Measurements from ENCODE around the gene ADGRV1. TPM values are rescaled to one million over a fixed set of nuclear protein-coding genes. Genes with fewer than 3 reads are reported as not detected.

Gene ADGRV1
- total and polyA plus RNA-seq, 7 experiments from 2014 or later, result 0.32 to 1.1 TPM; not detected in 5

DNA sequence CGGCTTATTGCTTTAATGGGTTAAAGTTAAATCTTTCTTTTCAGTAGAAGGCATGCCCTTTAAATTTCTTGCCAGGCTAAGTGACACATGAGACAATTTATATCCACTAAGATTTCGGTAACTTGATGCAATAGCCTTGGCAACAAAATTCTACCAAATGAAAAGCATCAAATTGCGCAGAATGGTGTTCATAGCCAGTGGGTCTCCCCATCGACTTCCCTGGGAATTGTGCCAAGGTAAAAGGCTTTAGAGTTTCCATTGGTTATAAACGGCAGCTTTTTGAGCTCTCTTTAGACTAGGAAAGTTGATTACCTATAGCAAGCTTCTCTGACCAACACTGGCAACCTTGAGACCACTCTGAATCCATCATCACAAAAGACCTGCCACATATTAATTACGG lies 466.1 kb downstream of the ADGRV1 start:
- ChIA-PET POLR2A (no interaction called here), CTCF (no interaction called here)
- no peaks in the 10 kb centered on the region for H3K4me1 Mint-ChIP-seq
- H3K36me3 Mint-ChIP-seq, result no peaks in the 10 kb centered on the region
- H3K36me3 ChIP-seq (ENCODE audit: control insufficient read depth in 2 of 3, insufficient read depth in 3 of 3, low read length in 3 of 3), result no peaks in the 10 kb centered on the region
- H3K4me3 ChIP-seq (ENCODE audit: low read length), result no peak overlapping the region
- peaks cover 0 to 15% (median 11%) of the 10 kb centered on the region in 5 donors for H3K27me3 Mint-ChIP-seq
- no peaks in the 10 kb centered on the region for H3K27me3 ChIP-seq (ENCODE audit: control insufficient read depth in 2 of 2, insufficient read depth in 2 of 2, low read length in 2 of 2)
- H3K9me3 Mint-ChIP-seq, result no peaks in the 10 kb centered on the region
- no peak overlapping the region for H3K27ac ChIP-seq (ENCODE audit: low read depth, low read length)
- no peak for ATAC-seq
- intact Hi-C loops (cut with micrococcal nuclease), result no loop called here
- no peak overlapping the region for H3K27ac Mint-ChIP-seq
- DNase-seq, result no peak
- no peak overlapping the region for H3K4me3 Mint-ChIP-seq
- no peaks in the 10 kb centered on the region for H3K4me1 ChIP-seq (ENCODE audit: control insufficient read depth in 2 of 2, insufficient read depth in 2 of 2, low read length in 2 of 2)
- no peaks in the 10 kb centered on the region for H3K9me3 ChIP-seq (ENCODE audit: control insufficient read depth in 2 of 3, low read length in 3 of 3)

DNA sequence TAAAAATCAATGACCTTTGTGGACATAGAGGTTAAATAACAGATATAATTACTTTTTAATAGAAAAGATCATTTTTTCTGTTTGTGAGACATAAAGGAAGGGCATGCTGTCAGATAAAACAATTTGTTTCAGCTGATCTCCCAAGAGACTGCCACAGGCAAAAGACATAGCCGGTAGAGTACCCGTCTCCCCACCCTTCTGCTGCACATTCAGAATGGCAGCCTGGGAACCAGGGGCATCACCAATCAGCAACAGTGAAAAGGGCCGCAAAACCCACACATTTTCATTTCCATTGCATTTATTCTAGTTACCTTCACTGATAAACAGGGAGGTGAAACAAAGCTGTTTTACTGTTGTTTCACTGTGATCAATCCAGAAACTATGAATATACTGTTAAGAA lies 466.9 kb downstream of the ADGRV1 start:
- H3K4me3 Mint-ChIP-seq, result no peak overlapping the region
- H3K27me3 Mint-ChIP-seq, result peaks cover 0 to 18% (median 11%) of the 10 kb centered on the region in 5 donors
- Histone ChIP-seq H3K4me1 (ENCODE audit: control insufficient read depth in 2 of 2, insufficient read depth in 2 of 2, low read length in 2 of 2) (no peaks in the 10 kb centered on the region), H3K27ac (ENCODE audit: low read depth, low read length) (no peak overlapping the region), H3K27me3 (ENCODE audit: control insufficient read depth in 2 of 2, insufficient read depth in 2 of 2, low read length in 2 of 2) (no peaks in the 10 kb centered on the region), H3K36me3 (ENCODE audit: control insufficient read depth in 2 of 3, insufficient read depth in 3 of 3, low read length in 3 of 3) (no peaks in the 10 kb centered on the region), H3K4me3 (ENCODE audit: low read length) (no peak overlapping the region), H3K9me3 (ENCODE audit: control insufficient read depth in 2 of 3, low read length in 3 of 3) (no peaks in the 10 kb centered on the region)
- H3K4me1 Mint-ChIP-seq, result no peaks in the 10 kb centered on the region
- ATAC-seq, result no peak
- H3K9me3 Mint-ChIP-seq, result no peaks in the 10 kb centered on the region
- H3K27ac Mint-ChIP-seq, result no peak overlapping the region
- intact Hi-C loops (cut with micrococcal nuclease), result no loop called here
- CTCF ChIA-PET, result no interaction called here
- POLR2A ChIA-PET, result no interaction called here
- H3K36me3 Mint-ChIP-seq, result no peaks in the 10 kb centered on the region
- DNase-seq, result no peak

DNA sequence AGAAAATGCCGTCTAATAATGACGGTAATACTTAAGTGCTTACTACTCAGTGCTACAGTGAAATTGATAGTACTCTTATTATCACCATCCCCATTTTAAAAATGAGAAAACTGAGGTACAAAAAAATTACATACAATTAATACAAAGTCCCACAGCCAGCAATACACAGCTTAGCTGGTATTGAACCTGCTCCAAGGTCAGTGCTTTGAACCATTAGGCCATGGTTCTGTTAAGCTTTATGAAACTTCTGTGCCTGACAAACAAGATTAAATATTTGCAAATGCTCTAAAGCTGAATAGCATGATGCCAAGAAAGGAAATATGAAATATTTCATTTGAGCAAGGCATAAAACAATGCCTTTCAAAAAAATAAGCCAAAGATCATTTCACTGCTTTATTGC lies 467.4 kb downstream of the ADGRV1 start:
- no peaks in the 10 kb centered on the region for H3K36me3 ChIP-seq (ENCODE audit: control insufficient read depth in 2 of 3, insufficient read depth in 3 of 3, low read length in 3 of 3)
- Mint-ChIP-seq H3K4me1 (no peaks in the 10 kb centered on the region), H3K36me3 (no peaks in the 10 kb centered on the region), H3K4me3 (no peak overlapping the region), H3K27ac (no peak overlapping the region), H3K9me3 (no peaks in the 10 kb centered on the region), H3K27me3 (peaks cover 0 to 20% (median 10%) of the 10 kb centered on the region in 5 donors)
- H3K4me1 ChIP-seq (ENCODE audit: control insufficient read depth in 2 of 2, insufficient read depth in 2 of 2, low read length in 2 of 2), result no peaks in the 10 kb centered on the region
- no peaks in the 10 kb centered on the region for H3K27me3 ChIP-seq (ENCODE audit: control insufficient read depth in 2 of 2, insufficient read depth in 2 of 2, low read length in 2 of 2)
- ChIA-PET CTCF (no interaction called here), POLR2A (no interaction called here)
- H3K9me3 ChIP-seq (ENCODE audit: control insufficient read depth in 2 of 3, low read length in 3 of 3), result no peaks in the 10 kb centered on the region
- H3K4me3 ChIP-seq (ENCODE audit: low read length), result no peak overlapping the region
- no peak for DNase-seq
- ATAC-seq, result no peak
- intact Hi-C loops (cut with micrococcal nuclease), result no loop called here
- no peak overlapping the region for H3K27ac ChIP-seq (ENCODE audit: low read depth, low read length)

DNA sequence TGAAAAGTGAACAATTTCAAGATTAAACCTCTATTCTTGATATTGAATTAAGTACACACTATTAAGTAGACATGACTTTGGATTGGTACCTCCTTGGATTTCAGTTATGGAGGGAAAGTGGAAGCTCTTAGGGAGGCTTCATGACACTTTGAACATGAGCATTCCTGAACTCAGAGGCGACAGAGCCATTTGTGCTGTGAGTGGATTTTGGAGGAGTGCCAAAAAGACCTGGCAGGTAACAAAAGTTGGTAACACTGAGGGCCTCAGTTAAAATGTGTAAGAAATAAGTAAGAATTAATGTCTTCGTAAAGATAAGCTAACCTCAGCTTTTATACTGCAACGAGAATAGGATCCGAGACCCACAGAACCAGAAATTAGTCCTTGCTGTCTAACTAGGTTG lies 467.9 kb downstream of the ADGRV1 start:
- no peaks in the 10 kb centered on the region for H3K27me3 ChIP-seq (ENCODE audit: control insufficient read depth in 2 of 2, insufficient read depth in 2 of 2, low read length in 2 of 2)
- H3K27ac ChIP-seq (ENCODE audit: low read depth, low read length), result no peak overlapping the region
- DNase-seq (no peak), ATAC-seq (no peak)
- no peak overlapping the region for H3K27ac Mint-ChIP-seq
- H3K36me3 Mint-ChIP-seq, result no peaks in the 10 kb centered on the region
- intact Hi-C loops (cut with micrococcal nuclease), result no loop called here
- H3K4me1 ChIP-seq (ENCODE audit: control insufficient read depth in 2 of 2, insufficient read depth in 2 of 2, low read length in 2 of 2), result no peaks in the 10 kb centered on the region
- no peaks in the 10 kb centered on the region for H3K4me1 Mint-ChIP-seq
- no peak overlapping the region for H3K4me3 ChIP-seq (ENCODE audit: low read length)
- no peaks in the 10 kb centered on the region for H3K9me3 ChIP-seq (ENCODE audit: control insufficient read depth in 2 of 3, low read length in 3 of 3)
- H3K27me3 Mint-ChIP-seq, result peaks cover 0 to 22% (median 12%) of the 10 kb centered on the region in 5 donors
- no peak overlapping the region for H3K4me3 Mint-ChIP-seq
- H3K36me3 ChIP-seq (ENCODE audit: control insufficient read depth in 2 of 3, insufficient read depth in 3 of 3, low read length in 3 of 3), result no peaks in the 10 kb centered on the region
- H3K9me3 Mint-ChIP-seq, result no peaks in the 10 kb centered on the region
- POLR2A ChIA-PET, result no interaction called here
- CTCF ChIA-PET, result no interaction called here

DNA sequence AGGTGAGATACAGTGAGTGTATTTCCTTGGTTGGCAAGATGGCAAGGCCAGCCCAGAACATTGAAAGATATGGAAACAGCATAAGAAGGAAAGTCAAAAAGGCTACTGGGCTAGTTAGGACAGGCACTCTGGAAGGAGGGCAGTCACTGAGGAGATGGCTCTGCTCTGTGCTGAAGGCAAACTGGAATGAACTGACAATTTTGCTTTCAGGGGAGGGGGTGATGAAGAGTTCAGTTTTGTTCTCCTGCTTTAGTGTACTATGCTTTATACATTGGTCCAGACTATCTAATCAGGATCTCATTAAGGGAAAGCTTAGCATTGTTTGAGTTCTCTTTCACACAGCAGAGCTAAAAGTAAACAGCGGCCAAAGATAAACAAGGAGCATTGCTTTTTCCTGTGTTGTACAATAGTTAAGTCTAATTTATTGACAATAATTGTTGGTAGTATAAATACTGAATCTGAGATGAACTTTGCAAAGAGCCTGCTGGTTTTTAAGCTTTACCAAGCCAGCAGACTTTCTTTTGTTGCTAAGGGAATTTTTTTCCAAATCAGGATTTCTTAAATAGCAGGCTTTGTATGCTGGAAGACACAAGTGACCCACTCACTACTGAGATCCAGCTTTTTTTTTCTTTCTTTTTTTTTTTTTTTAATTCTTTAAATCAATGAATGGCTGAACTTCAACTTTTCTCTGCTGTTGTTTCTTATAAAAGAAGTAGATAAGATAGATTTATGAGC lies 469.0 kb downstream of the ADGRV1 start:
- POLR2A ChIA-PET, result no interaction called here
- DNase-seq (no peak), ATAC-seq (no peak)
- H3K9me3 Mint-ChIP-seq, result no peaks in the 10 kb centered on the region
- H3K4me1 ChIP-seq (ENCODE audit: control insufficient read depth in 2 of 2, insufficient read depth in 2 of 2, low read length in 2 of 2), result no peaks in the 10 kb centered on the region
- CTCF ChIA-PET, result interaction anchor here (0.7 kb wide), 1 partner anchor 58 kb away, joined by 3 read pairs; no protein-coding TSS in a partner anchor
- H3K4me3 ChIP-seq (ENCODE audit: low read length), result no peak overlapping the region
- no peaks in the 10 kb centered on the region for H3K9me3 ChIP-seq (ENCODE audit: control insufficient read depth in 2 of 3, low read length in 3 of 3)
- H3K4me3 Mint-ChIP-seq, result no peak overlapping the region
- H3K36me3 Mint-ChIP-seq, result no peaks in the 10 kb centered on the region
- H3K27ac ChIP-seq (ENCODE audit: low read depth, low read length), result no peak overlapping the region
- H3K27me3 ChIP-seq (ENCODE audit: control insufficient read depth in 2 of 2, insufficient read depth in 2 of 2, low read length in 2 of 2), result no peaks in the 10 kb centered on the region
- H3K36me3 ChIP-seq (ENCODE audit: control insufficient read depth in 2 of 3, insufficient read depth in 3 of 3, low read length in 3 of 3), result no peaks in the 10 kb centered on the region
- no peaks in the 10 kb centered on the region for H3K4me1 Mint-ChIP-seq
- H3K27me3 Mint-ChIP-seq, result peaks cover 0 to 24% (median 12%) of the 10 kb centered on the region in 5 donors
- H3K27ac Mint-ChIP-seq, result no peak overlapping the region
- intact Hi-C loops (cut with micrococcal nuclease), result no loop called here

DNA sequence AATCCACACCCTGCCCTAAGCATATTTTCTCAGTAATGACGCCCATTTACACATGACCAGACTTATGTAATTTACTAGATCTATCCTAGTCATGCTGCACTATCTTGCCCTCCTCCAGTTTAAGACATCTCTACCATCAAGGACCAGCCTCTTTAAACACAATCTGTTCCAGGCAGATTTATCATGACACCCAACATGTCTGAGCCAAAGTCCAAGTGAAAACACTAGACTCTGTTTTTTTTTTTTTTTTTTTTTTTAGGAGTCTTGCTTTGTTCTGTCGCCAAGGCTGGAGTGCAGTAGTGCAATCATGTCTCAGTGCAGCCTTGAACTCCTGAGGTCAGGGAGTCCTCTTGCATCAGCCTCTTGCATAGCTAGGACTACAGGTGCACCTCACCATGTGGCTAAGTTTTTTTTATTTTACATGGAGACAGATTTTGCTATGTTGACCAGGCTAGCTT lies 469.9 kb downstream of the ADGRV1 start:
- Histone ChIP-seq H3K27me3 (ENCODE audit: control insufficient read depth in 2 of 2, insufficient read depth in 2 of 2, low read length in 2 of 2) (no peaks in the 10 kb centered on the region), H3K9me3 (ENCODE audit: control insufficient read depth in 2 of 3, low read length in 3 of 3) (no peaks in the 10 kb centered on the region), H3K4me3 (ENCODE audit: low read length) (no peak overlapping the region), H3K27ac (ENCODE audit: low read depth, low read length) (no peak overlapping the region), H3K4me1 (ENCODE audit: control insufficient read depth in 2 of 2, insufficient read depth in 2 of 2, low read length in 2 of 2) (no peaks in the 10 kb centered on the region), H3K36me3 (ENCODE audit: control insufficient read depth in 2 of 3, insufficient read depth in 3 of 3, low read length in 3 of 3) (no peaks in the 10 kb centered on the region)
- Mint-ChIP-seq H3K36me3 (no peaks in the 10 kb centered on the region), H3K4me3 (no peak overlapping the region), H3K27ac (no peak overlapping the region), H3K4me1 (no peaks in the 10 kb centered on the region), H3K9me3 (no peaks in the 10 kb centered on the region), H3K27me3 (peaks cover 0 to 24% (median 12%) of the 10 kb centered on the region in 5 donors)
- no peak for ATAC-seq
- ChIA-PET CTCF (interaction anchor here (0.7 kb wide), 1 partner anchor 57 kb away, joined by 3 read pairs; no protein-coding TSS in a partner anchor), POLR2A (no interaction called here)
- no peak for DNase-seq
- intact Hi-C loops (cut with micrococcal nuclease), result no loop called here

Measured in naive thymus-derived CD4-positive, alpha-beta T cell (primary cell).